Measurements from ENCODE around the gene POLE.

Gene POLE

DNA sequence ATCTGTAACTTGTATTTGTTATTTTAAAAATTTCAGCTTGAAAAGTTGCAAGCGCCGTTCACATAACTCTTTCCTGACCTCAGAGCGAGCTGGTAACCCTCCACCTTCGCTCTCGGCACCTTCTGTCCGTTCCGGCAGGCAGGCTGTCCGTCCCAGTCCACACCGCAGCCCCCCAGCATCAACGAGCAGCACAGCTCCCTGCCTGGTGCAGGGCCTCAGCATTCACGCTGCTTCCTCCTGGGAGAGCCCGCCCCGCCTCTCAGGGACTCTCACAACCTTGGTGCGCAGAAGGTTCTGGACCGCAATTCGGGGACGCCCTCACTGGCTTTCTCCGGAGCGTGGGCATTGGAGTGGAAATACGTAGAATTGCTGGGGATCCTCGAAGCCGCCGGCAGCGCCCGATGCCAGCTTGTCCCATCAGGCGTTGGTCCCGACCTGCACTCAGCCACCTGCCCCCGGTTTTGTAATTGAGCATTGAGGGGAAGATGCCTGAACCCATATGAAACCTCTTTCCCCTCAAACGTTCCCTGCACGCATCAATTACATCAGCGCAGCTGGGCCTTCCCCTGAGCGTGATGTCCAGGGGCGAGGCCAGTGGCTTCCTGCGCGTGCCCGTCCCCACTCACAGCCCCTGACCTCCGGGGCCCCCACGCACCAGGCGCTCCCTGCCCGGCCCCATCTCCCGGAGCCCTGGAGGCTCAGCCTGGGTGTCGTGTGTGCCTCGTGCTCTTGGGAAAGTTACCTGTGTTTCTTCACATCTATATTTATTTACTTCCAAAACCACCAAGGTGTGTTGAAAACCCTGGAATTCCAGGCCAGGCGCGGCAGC, 95.8 kb downstream of the POLE start:
- DNase-seq = no peak

DNA sequence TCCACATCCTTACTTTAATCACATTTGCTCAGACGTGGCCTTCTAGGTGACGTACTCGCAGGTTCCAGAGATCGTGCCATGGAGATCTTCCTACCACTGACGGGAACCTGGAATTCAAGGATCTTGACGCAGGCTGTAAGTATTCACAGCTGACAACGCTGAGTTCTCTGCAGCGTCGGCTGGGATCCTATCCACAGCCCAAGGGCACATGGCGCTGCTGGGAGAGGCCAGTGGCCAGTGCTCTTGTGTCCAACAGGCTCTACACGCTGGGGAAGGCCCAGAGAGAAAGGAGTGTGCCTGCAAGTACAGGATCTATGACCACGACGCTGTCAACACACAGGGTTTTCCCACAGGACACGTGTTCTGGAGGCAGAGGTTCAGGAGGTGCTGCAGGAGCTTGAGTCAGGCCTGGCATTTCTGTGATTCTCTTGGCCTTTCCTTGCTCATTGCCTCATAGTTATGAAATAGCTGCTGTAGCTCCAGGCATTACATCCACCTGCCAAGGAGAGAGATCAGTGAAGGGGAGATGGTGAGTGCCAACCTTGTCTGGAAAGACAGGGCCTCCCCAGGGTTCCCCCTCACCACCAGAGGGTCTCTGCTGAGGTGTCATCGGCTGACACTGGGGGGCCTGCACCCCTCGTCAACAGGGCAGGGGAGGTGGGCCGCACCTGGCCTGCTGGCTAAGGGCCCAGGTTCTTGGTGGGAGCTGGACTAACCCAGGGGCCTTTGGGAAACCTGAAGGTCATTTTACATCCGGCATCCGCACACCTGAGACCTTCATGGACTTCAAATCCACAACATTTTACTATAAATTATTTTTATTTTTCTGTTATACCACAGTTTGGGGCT, 98.1 kb downstream of the POLE start:
- no peak for DNase-seq

- DNase-seq = no peak
Observed at GRCh38 chr12:132588319-132588718, 98.8 kb downstream of the POLE start.

- no peak for DNase-seq
Observed at GRCh38 chr12:132587781-132588180, 99.4 kb downstream of the POLE start.

DNA sequence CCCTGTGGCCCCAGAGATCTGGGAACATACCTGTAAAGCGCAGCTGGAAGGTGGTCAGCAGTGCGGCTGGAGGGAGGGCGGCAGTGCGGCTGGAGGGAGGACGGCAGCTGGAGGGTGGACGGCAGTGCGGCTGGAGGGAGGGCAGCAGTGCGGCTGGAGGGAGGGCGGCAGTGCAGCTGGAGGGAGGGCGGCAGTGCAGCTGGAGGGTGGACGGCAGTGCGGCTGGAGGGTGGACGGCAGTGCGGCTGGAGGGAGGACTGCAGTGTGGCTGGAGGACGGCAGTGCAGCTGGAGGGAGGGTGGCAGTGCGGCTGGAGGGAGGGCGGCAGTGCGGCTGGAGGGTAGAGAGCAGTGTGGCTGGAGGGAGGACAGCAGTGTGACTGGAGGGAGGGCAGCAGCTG, 100.2 kb downstream of the POLE start:
- DNase-seq = no peak

GRCh38 chr12:132585177-132585576, 102.0 kb downstream of the POLE start:
- no peak for DNase-seq

DNA sequence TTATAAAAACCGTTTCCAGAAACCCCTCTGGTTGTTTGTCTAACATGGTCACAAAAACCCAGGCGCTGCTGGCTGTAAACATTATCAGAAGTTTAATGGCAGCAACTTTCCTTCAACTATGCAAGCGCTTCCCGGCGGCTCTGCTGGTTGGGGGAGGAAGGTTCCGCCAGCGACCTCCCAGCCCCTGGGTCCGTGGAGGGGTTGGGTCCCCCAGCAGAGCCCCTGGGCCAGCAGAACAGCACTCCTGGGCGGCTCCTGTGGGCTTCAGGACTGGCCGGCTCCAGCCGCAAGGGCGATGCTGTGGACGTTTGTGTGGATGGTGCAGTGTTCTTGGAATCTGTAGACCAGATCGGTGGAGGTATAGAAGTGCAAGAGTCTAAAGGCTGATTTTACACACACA, 102.7 kb downstream of the POLE start:
- DNase-seq = no peak

GRCh38 chr12:132583736-132584135, 103.4 kb downstream of the POLE start:
- no peak for DNase-seq

GRCh38 chr12:132583411-132583710, 103.8 kb downstream of the POLE start:
- no peak for DNase-seq

DNA sequence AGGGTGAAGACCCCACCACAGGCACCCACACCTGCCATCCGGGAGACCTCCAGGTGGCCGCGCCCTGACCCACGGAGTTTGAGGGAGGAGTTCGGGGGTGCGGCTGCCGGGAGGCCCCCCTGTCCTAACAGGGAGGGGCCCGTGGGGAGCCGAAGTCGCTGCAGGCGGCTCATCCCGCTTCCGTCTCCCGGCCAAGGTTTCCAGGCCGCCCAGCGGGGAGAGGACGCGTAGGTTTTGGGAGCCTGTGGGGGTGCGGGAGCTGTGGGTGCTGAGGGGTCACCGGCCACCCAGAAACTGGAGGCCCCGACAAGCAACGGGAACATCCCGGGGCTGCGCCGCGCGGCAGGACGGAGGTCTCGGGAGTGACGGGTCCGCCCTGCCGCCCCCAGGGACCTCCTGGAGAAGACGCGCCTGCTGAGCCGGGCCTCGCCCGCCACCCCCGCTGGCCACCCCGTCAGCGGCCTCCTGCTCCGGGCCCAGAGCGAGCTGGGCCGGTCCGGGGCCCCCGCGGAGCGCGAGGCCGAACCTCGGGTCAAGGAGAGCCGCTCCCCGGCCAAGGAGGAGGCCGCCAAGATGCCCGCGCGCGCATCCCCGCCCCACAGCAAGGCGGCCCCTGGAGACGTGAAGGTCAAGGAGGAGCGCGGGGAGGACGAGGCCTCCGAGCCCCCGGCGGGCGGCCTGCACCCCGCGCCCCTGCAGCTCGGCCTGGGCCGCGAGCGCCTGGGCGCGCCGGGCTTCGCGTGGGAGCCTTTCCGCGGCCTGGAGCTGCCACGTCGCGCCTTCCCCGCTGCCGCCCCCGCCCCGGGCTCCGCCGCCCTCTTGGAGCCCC, 104.3 kb downstream of the POLE start:
- DNase-seq = no peak

DNA sequence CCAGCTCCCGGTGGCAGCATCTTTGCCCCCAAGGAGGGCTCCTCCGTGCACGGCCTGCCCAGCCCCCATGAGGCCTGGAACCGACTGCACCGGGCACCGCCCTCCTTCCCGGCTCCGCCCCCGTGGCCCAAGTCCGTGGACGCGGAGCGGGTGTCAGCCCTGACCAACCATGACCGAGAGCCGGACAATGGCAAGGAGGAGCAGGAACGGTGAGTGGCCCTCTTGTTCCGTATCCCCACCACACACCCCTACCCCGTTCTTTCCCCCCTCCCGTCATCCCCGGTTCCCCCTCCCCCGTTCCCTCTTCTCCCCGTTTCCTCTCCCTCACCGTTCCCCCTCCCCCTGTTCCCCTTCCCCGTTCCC, 105.1 kb downstream of the POLE start:
- DNase-seq = no peak

- DNase-seq = no peak
Observed at GRCh38 chr12:132581348-132582057, 105.6 kb downstream of the POLE start.

GRCh38 chr12:132580701-132581292, 106.3 kb downstream of the POLE start:
- no peak for DNase-seq

GRCh38 chr12:132579744-132580143, 107.4 kb downstream of the POLE start:
- no peak for DNase-seq

DNA sequence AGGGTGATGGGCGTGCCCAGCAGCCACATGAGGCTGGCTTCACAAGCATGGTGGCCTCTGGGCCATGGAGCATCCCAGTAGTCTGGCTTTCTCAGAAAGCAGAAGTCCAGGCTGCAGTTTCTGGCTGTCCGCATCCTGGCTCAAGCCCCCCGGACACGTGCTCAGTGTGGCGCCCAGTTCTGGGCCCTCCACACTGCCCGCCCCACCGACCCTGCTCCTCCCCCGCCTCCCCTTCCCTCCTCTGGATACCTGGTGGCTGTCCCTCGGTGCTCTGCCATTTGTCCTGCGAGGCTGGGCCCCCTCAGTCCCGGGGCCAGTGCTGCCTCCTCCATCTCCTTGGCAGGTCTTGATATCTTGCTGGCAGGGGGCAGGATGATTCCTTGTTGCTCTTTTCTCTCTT, 108.3 kb downstream of the POLE start:
- DNase-seq = no peak

- no peak for DNase-seq
Observed at GRCh38 chr12:132578118-132578517, 109.0 kb downstream of the POLE start.

- DNase-seq = no peak
Observed at GRCh38 chr12:132577191-132577920, 109.8 kb downstream of the POLE start.

DNA sequence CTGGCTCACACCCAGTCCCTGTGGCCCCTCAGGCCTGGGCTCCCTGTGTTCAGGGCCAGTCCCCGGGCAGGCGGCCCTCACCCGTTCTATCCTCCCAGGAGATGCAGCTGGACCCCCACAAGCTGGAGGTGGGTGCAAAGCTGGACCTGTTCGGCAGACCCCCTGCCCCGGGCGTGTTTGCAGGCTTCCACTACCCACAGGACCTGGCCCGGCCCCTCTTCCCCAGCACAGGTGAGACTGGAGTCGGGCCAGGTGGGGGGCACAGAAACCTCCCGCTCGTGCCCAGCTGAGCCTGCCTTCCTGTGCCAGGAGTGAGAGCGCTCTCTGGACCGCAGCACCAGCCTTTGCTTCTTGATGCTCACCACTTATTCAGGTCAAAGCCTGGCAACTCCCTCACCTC, 110.4 kb downstream of the POLE start:
- no peak for DNase-seq

DNA sequence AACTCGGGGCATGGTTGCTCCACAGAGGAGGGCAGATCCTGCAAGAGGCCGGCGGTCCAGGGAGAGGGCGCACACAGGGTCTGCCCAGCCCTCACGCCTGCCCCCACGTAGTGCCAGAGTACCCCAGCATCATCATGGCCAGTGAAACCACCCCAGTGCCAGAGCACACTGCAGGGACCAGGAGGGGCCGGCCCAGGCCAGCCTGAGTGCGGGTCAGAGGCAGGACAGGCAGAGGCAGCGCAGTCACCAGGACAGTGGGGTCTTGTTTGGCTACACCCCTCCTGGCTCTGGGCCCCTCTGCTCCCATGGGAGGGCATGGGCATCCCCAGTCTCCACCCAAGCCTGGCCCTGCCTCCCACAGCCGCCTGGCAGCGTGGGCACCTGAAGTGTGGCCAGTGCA, 111.5 kb downstream of the POLE start:
- DNase-seq = no peak

DNA sequence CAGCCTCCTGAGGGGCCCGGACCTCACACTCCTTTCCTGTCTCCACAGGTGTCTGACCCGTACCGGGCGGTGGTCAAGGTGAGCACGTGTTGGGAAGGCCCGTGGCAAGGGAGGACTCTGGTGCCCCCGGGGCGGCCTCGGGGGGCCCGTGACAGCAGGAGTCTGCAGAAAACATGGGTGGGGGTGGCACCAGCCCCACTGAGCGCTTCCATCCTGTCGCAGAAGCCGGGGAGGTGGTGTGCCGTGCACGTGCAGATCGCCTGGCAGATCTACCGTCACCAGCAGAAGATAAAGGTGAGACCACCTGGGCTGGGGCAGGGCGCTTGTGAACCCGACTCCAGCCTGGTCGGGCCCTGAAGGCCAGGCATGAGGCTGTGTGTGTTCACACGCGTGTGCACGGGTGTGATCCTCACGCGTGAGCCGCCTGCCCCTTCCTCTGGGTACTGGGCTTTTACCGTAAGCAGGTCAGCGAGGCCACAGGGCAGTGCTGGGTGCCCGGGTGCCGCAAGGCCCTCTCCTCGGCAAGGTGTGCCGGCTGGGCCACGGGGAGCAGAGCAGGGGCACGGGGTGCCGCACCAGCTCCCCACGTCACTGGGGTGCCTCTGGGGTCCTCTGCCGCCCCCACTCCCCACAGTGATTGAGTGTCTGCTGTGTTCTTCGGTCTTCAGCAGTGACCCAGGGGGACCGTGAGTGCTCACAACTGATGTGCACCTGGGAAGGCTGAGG, 112.7 kb downstream of the POLE start:
- no peak for DNase-seq
